Trophoblast cell (in vitro differentiated cells and primary cell): ENCODE results near the gene USPL1.

Experiments used
- DNase-seq, 2 donors: peaks; one replicate each; pipeline ENCODE4 v3.0.0-alpha.2; 2016
- H2AFZ ChIP-seq: 2 replicates; pipeline ENCODE4 v1.6.1; 2013; ENCODE audit warnings: low read length, moderate library complexity, mild to moderate bottlenecking; ENCODE audit not compliant: insufficient read depth, poor library complexity
- H2AK5ac ChIP-seq: 2 replicates; pipeline ENCODE4 v1.6.1; 2013; ENCODE audit warnings: mild to moderate bottlenecking, low read length
- H2BK120ac ChIP-seq: 2 replicates; pipeline ENCODE4 v1.6.1; 2013; ENCODE audit warnings: low read length, mild to moderate bottlenecking, moderate library complexity; ENCODE audit not compliant: insufficient read depth, poor library complexity
- H2BK12ac ChIP-seq: 2 replicates; pipeline ENCODE4 v1.6.1; 2013; ENCODE audit warnings: mild to moderate bottlenecking, low read length, moderate library complexity
- H2BK5ac ChIP-seq: 2 replicates; pipeline ENCODE4 v1.6.1; 2013; ENCODE audit warnings: low read length, low read depth, moderate library complexity, mild to moderate bottlenecking; ENCODE audit not compliant: poor library complexity
- H3K14ac ChIP-seq: 2 replicates; pipeline ENCODE4 v1.6.1; 2013; ENCODE audit warnings: mild to moderate bottlenecking, low read length
- H3K18ac ChIP-seq: 2 replicates; pipeline ENCODE4 v1.6.1; 2013; ENCODE audit warnings: mild to moderate bottlenecking, low read length
- H3K23ac ChIP-seq: 2 replicates; pipeline ENCODE4 v1.6.1; 2013; ENCODE audit warnings: low read length
- H3K27ac ChIP-seq: 2 replicates; pipeline ENCODE4 v1.5.1; 2013; ENCODE audit warnings: low read depth, mild to moderate bottlenecking, inconsistent platforms, low read length, moderate library complexity
- H3K27me3 ChIP-seq: 2 replicates; pipeline ENCODE4 v1.6.1; 2013; ENCODE audit warnings: inconsistent platforms, mild to moderate bottlenecking, low read length, moderate library complexity; ENCODE audit not compliant: insufficient read depth
- H3K36me3 ChIP-seq, 2 experiments: 1 replicate in 1 of 2; 2 replicates in 1 of 2; pipeline ENCODE4 v1.6.1; 2013; ENCODE audit warnings: low read length in 2 of 2, mild to moderate bottlenecking in 2 of 2, moderate library complexity in 1 of 2; ENCODE audit not compliant: insufficient read depth in 2 of 2, control insufficient read depth in 1 of 2
- H3K4ac ChIP-seq: 2 replicates; pipeline ENCODE4 v1.6.1; 2013; ENCODE audit warnings: low read depth, mild to moderate bottlenecking, low read length, moderate library complexity
- H3K4me1 ChIP-seq, 2 experiments: 1 replicate in 1 of 2; 2 replicates in 1 of 2; pipeline ENCODE4 v1.6.1; 2013; ENCODE audit warnings: low read length in 2 of 2, mild to moderate bottlenecking in 2 of 2, moderate library complexity in 1 of 2; ENCODE audit not compliant: insufficient read depth in 2 of 2, control insufficient read depth in 1 of 2
- H3K4me2 ChIP-seq: 2 replicates; pipeline ENCODE4 v1.6.1; 2013; ENCODE audit warnings: inconsistent platforms, mild to moderate bottlenecking, low read length, moderate library complexity
- H3K4me3 ChIP-seq: 2 replicates; pipeline ENCODE4 v1.5.1; 2013; ENCODE audit warnings: mild to moderate bottlenecking, low read depth, low read length, inconsistent platforms
- H3K79me1 ChIP-seq: one replicate; pipeline ENCODE4 v1.6.1; 2013; ENCODE audit warnings: low read length
- H3K79me2 ChIP-seq: 2 replicates; pipeline ENCODE4 v1.6.1; 2013; ENCODE audit warnings: low read length, mild to moderate bottlenecking; ENCODE audit not compliant: control insufficient read depth, insufficient read depth, poor library complexity
- H3K9ac ChIP-seq: 2 replicates; pipeline ENCODE4 v1.6.1; 2013; ENCODE audit warnings: mild to moderate bottlenecking, low read length
- H3K9me3 ChIP-seq: 2 replicates; pipeline ENCODE4 v1.6.1; 2013; ENCODE audit warnings: low read depth, mild to moderate bottlenecking, control low read depth, inconsistent platforms, low read length; ENCODE audit not compliant: insufficient read depth
- H4K12ac ChIP-seq: 2 replicates; pipeline ENCODE4 v1.6.1; 2013; ENCODE audit warnings: low read depth, mild to moderate bottlenecking, low read length, moderate library complexity
- H4K8ac ChIP-seq: 2 replicates; pipeline ENCODE4 v1.6.1; 2013; ENCODE audit warnings: low read depth, mild to moderate bottlenecking, low read length, moderate library complexity
- H4K91ac ChIP-seq: one replicate; pipeline ENCODE4 v1.6.1; 2013; ENCODE audit warnings: low read depth, mild to moderate bottlenecking, low read length, moderate library complexity
- WGBS: extraction: QIAGEN DNeasy Blood & Tissue Kit; methylation state at CpG from one replicate; pipeline ENCODE4 v1.1.7; 2013; ENCODE audit warnings: missing lambda C conversion rate; ENCODE audit not compliant: insufficient read length, insufficient coverage; ENCODE audit errors: extremely low coverage; 5-methylcytosine and 5-hydroxymethylcytosine counted together

USPL1 gene

DNA sequence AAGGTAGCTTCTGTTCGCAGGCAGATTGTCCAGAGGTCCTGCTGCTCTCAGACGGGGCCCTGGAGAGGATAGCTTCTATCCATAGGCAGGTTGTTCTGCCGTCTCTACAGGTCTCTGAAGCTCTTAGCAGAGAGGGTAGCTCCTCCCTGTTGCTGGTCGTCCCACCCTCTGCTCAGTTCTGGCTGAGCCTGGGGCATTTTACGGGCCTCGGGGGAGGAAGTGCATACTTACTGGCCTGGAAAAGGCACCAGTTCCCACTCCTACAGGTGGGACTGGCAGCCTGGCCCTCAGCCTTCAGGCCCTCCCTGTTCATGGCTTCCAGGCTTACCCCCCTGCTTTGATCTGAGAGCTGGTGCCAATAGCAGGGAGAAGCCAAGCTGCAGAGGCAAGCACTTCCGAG lies 42.3 kb downstream of the USPL1 start:
- Histone ChIP-seq H3K27me3 (no peaks in the 10 kb centered on the region), H3K79me2 (no peaks in the 10 kb centered on the region), H4K91ac (no peak overlapping the region), H2BK5ac (no peak overlapping the region), H3K4me3 (no peak overlapping the region), H3K9ac (no peak overlapping the region), H4K12ac (no peak overlapping the region), H3K4ac (no peak overlapping the region), H3K4me2 (no peak overlapping the region), H2BK120ac (no peak overlapping the region), H2AFZ (no peak overlapping the region), H4K8ac (no peak overlapping the region), H3K4me1 (peaks cover 9 to 10% of the 10 kb centered on the region in 2 experiments), H3K14ac (no peak overlapping the region), H3K36me3 (peaks cover 2 to 9% of the 10 kb centered on the region in 2 experiments), H3K79me1 (no peaks in the 10 kb centered on the region), H3K9me3 (no peaks in the 10 kb centered on the region), H3K18ac (no peak overlapping the region), H2AK5ac (no peak overlapping the region), H2BK12ac (no peak overlapping the region), H3K23ac (no peak overlapping the region), H3K27ac (no peak overlapping the region)
- DNase-seq, result peak in 1 of 2 donors; percentile 20
- no CpG with 5 or more reads among the region's 7 CpGs for WGBS

DNA sequence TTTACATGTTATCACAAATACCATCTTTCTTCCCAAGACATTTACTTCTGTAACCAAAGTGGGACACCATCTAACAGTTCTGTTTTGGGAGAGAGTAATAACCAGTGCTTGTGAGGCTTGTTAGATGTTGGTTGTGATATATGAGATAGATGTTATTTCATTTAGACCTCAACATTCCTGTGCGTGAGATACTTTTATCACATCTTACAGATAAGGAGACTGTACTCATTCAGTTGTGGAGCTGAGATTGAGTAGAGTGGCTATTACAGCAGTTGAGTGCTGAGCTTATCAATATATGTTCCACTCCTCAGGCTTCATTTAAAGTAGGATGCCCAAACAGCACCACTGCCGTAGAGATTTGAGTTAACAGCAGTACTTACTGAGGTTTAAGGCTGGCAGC lies 43.1 kb downstream of the USPL1 start:
- H4K8ac ChIP-seq, result no peak overlapping the region
- no peak overlapping the region for H4K12ac ChIP-seq
- H3K79me2 ChIP-seq, result no peaks in the 10 kb centered on the region
- no peak for DNase-seq
- no CpG with 5 or more reads among the region's 2 CpGs for WGBS
- no peak overlapping the region for H2BK12ac ChIP-seq
- H3K27ac ChIP-seq, result no peak overlapping the region
- H2AK5ac ChIP-seq, result no peak overlapping the region
- peaks cover 12 to 16% of the 10 kb centered on the region in 2 experiments for H3K4me1 ChIP-seq
- no peak overlapping the region for H2BK120ac ChIP-seq
- H2AFZ ChIP-seq, result no peak overlapping the region
- no peak overlapping the region for H3K4me2 ChIP-seq
- H3K4ac ChIP-seq, result no peak overlapping the region
- H3K9me3 ChIP-seq, result no peaks in the 10 kb centered on the region
- no peaks in the 10 kb centered on the region for H3K27me3 ChIP-seq
- H3K18ac ChIP-seq, result no peak overlapping the region
- no peak overlapping the region for H3K9ac ChIP-seq
- H3K4me3 ChIP-seq, result no peak overlapping the region
- no peak overlapping the region for H3K23ac ChIP-seq
- no peaks in the 10 kb centered on the region for H3K79me1 ChIP-seq
- no peak overlapping the region for H4K91ac ChIP-seq
- no peak overlapping the region for H3K14ac ChIP-seq
- H3K36me3 ChIP-seq, result peaks cover 2 to 9% of the 10 kb centered on the region in 2 experiments
- H2BK5ac ChIP-seq, result no peak overlapping the region

DNA sequence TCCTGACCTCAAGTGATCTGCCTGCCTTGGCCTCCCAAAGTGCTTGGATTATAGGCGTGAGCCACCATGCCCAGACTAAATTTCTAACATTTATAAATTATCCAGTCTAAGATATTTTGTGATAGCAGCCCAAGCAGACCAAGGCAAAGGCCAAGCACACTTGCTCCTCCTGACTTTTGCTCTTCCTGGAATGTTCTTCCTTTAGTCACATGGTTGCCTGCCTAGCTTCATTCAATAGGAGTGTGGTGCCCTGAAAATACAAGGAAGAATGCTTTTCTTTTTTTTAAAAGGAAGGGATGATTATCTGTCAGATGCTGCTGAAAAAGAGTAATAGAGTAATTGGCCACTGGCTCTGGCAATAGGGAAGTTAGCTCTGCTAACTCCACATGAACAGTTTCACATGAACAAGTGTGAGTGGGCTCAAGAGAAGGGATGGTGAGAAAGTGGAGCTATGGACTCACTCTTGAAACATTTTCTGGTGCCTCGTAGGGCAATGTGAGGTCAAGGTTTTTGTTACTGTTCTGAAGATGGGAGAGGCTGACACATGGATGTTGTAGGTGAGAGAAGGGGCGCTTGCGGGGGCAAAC lies 47.1 kb downstream of the USPL1 start:
- H3K79me2 ChIP-seq, result no peaks in the 10 kb centered on the region
- no peak overlapping the region for H4K12ac ChIP-seq
- no peak overlapping the region for H3K4me2 ChIP-seq
- no peak overlapping the region for H2AFZ ChIP-seq
- no peak overlapping the region for H3K9ac ChIP-seq
- no peaks in the 10 kb centered on the region for H3K9me3 ChIP-seq
- no peak for DNase-seq
- no CpG with 5 or more reads among the region's 4 CpGs for WGBS
- no peak overlapping the region for H4K91ac ChIP-seq
- no peak overlapping the region for H2AK5ac ChIP-seq
- H3K36me3 ChIP-seq, result no peaks in the 10 kb centered on the region
- H3K79me1 ChIP-seq, result no peaks in the 10 kb centered on the region
- H3K4me3 ChIP-seq, result no peak overlapping the region
- peaks cover 16 to 21% of the 10 kb centered on the region in 2 experiments for H3K4me1 ChIP-seq
- H4K8ac ChIP-seq, result no peak overlapping the region
- H3K4ac ChIP-seq, result no peak overlapping the region
- H2BK12ac ChIP-seq, result peak overlapping the region; percentile 68
- no peak overlapping the region for H2BK5ac ChIP-seq
- H2BK120ac ChIP-seq, result no peak overlapping the region
- H3K14ac ChIP-seq, result no peak overlapping the region
- no peak overlapping the region for H3K27ac ChIP-seq
- H3K27me3 ChIP-seq, result no peaks in the 10 kb centered on the region
- H3K23ac ChIP-seq, result no peak overlapping the region
- no peak overlapping the region for H3K18ac ChIP-seq

DNA sequence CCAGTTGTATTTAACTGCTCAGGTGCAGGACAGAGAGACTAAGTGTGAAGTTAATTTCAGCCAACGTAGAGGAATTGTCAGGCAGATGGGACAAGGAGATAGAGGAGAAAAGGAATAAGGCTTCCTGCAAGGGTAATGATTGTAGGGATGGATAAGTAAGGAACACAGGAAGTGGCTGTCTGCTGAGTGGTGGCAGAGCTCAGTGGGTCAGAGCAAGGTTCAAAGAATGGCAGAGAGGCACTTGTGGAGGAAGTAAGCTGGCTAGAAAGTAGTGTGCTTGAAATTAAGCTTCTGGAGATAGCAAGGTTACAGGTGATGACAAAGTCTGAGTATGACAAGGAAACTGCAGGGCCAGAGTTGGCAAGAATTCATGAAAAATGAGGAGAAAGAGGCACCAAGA lies 47.9 kb downstream of the USPL1 start:
- H2AFZ ChIP-seq, result no peak overlapping the region
- no peak overlapping the region for H2BK120ac ChIP-seq
- no peak overlapping the region for H3K4me2 ChIP-seq

More for the DNA sequence above, 47.9 kb downstream of the USPL1 start:
- no peak overlapping the region for H3K18ac ChIP-seq
- H2BK5ac ChIP-seq, result no peak overlapping the region
- H3K79me2 ChIP-seq, result no peaks in the 10 kb centered on the region
- H3K27ac ChIP-seq, result no peak overlapping the region
- no CpG with 5 or more reads among the region's 1 CpG for WGBS
- no peak overlapping the region for H3K4me3 ChIP-seq
- no peak overlapping the region for H4K91ac ChIP-seq
- no peaks in the 10 kb centered on the region for H3K79me1 ChIP-seq
- no peak overlapping the region for H3K9ac ChIP-seq
- no peak for DNase-seq
- H3K4me1 ChIP-seq, result peaks cover 10 to 15% of the 10 kb centered on the region in 2 experiments
- H3K14ac ChIP-seq, result no peak overlapping the region
- no peak overlapping the region for H3K4ac ChIP-seq
- H2AK5ac ChIP-seq, result no peak overlapping the region
- H2BK12ac ChIP-seq, result peak overlapping the region; percentile 33
- H4K12ac ChIP-seq, result no peak overlapping the region
- no peaks in the 10 kb centered on the region for H3K9me3 ChIP-seq
- no peaks in the 10 kb centered on the region for H3K36me3 ChIP-seq
- H4K8ac ChIP-seq, result no peak overlapping the region
- H3K23ac ChIP-seq, result no peak overlapping the region
- H3K27me3 ChIP-seq, result no peaks in the 10 kb centered on the region
